ENCODE results near the gene LDB3. TPM values are rescaled to one million over a fixed set of nuclear protein-coding genes. Genes with fewer than 3 reads are reported as not detected.
A peak's percentile ranks its signal among the peaks of the same experiment; 100 is the strongest.

LDB3 gene
- total and polyA plus RNA-seq, 2 donors (not counting 1 experiment from before 2014, with no cell fraction given): under 0.01 to 0.20 TPM

GRCh38 chr10:86756511-86757112 is 88.3 kb downstream of the LDB3 start, which contains the start of gene BMPR1A:
BMPR1A (plus strand) TSS chr10:86756619; CDS start chr10:86876019, 119,400 bp downstream.
- Histone ChIP-seq H2AFZ (ENCODE audit: low read length) (peak within 1 kb of the TSS; percentile 64), H3K79me2 (ENCODE audit: control insufficient read depth, insufficient read depth, low read length) (peaks cover 49% of the 10 kb centered on the region), H3K9me3 (ENCODE audit: control insufficient read depth, insufficient read depth, low read depth, low read length) (no peaks in the 10 kb centered on the region), H4K20me1 (ENCODE audit: control insufficient read depth, extremely low read depth, insufficient read depth, low read length) (no peaks in the 10 kb centered on the region), H3K27me3 (ENCODE audit: control insufficient read depth, insufficient read depth, low read length) (no peaks in the 10 kb centered on the region), H3K4me1 (ENCODE audit: control insufficient read depth, extremely low read depth, insufficient read depth, low read length) (no peaks in the 10 kb centered on the region), H3K27ac (ENCODE audit: insufficient read depth, low read length) (peak within 1 kb of the TSS; percentile 94), H3K4me3 (replicated peaks in 1 of 4; ENCODE audit: control extremely low read depth in 1 of 4, insufficient read depth in 1 of 4, low read depth in 3 of 4, low read length in 4 of 4) (peak within 1 kb of the TSS; percentile 63 to 96 (median 76)), H3K4me2 (ENCODE audit: extremely low read depth, insufficient read depth, low read length) (peak within 1 kb of the TSS; percentile 96), H3K36me3 (ENCODE audit: control insufficient read depth, insufficient read depth, low read length) (no peaks in the 10 kb centered on the region), H3K9ac (ENCODE audit: insufficient read depth, low read length) (peak within 1 kb of the TSS; percentile 85)
- no peak for TF ChIP-seq CTCF (conservative IDR thresholded peaks at IDR 0.05 in 1 of 2, IDR thresholded peaks at IDR 0.05 in 1 of 2; ENCODE audit: low read depth in 1 of 2, low read length in 2 of 2)
- TF ChIP-seq EZH2 (IDR thresholded peaks at IDR 0.05; ENCODE audit: low read length, missing control alignments): no peak
- DNase-seq (ENCODE audit: low read depth in 2 of 2): peak in 1 of 2 donors; percentile 88

- Histone ChIP-seq H3K9ac (ENCODE audit: insufficient read depth, low read length) (peak overlapping the region; percentile 81), H3K9me3 (ENCODE audit: control insufficient read depth, insufficient read depth, low read depth, low read length) (no peaks in the 10 kb centered on the region), H4K20me1 (ENCODE audit: control insufficient read depth, extremely low read depth, insufficient read depth, low read length) (no peaks in the 10 kb centered on the region), H2AFZ (ENCODE audit: low read length) (no peak overlapping the region), H3K79me2 (ENCODE audit: control insufficient read depth, insufficient read depth, low read length) (peaks cover 56% of the 10 kb centered on the region), H3K27ac (ENCODE audit: insufficient read depth, low read length) (peak overlapping the region; percentile 73), H3K4me2 (ENCODE audit: extremely low read depth, insufficient read depth, low read length) (peak overlapping the region; percentile 82), H3K27me3 (ENCODE audit: control insufficient read depth, insufficient read depth, low read length) (no peaks in the 10 kb centered on the region), H3K4me1 (ENCODE audit: control insufficient read depth, extremely low read depth, insufficient read depth, low read length) (no peaks in the 10 kb centered on the region), H3K4me3 (replicated peaks in 1 of 4; ENCODE audit: control extremely low read depth in 1 of 4, insufficient read depth in 1 of 4, low read depth in 3 of 4, low read length in 4 of 4) (peak overlapping the region; percentile 63 to 96 (median 76)), H3K36me3 (ENCODE audit: control insufficient read depth, insufficient read depth, low read length) (no peaks in the 10 kb centered on the region)
- peak; percentile 66 to 70 for DNase-seq (ENCODE audit: low read depth in 2 of 2)
- TF ChIP-seq EZH2 (IDR thresholded peaks at IDR 0.05; ENCODE audit: low read length, missing control alignments) (no peak), CTCF (conservative IDR thresholded peaks at IDR 0.05 in 1 of 2, IDR thresholded peaks at IDR 0.05 in 1 of 2; ENCODE audit: low read depth in 1 of 2, low read length in 2 of 2) (peak; percentile 29 to 40)
These were observed 89.0 kb downstream of the LDB3 start for GRCh38 chr10:86757113-86757972.

Measured in fibroblast of lung (primary cell).